GM18505 (cell line): ENCODE results near the gene CCR5.

Experiments
- ATAC-seq: cut with Tn5 transposase; IDR thresholded peaks from one replicate; pipeline ENCODE4 v1.9.1; 2021; ENCODE audit not compliant: unreplicated experiment
- POLR2A ChIP-seq: IDR thresholded peaks from 4 replicates; pipeline ENCODE4 v1.6.1; 2011; ENCODE audit warnings: borderline replicate concordance; ENCODE audit not compliant: insufficient read depth, insufficient read length; ENCODE audit errors: extremely low read depth

Gene CCR5

DNA sequence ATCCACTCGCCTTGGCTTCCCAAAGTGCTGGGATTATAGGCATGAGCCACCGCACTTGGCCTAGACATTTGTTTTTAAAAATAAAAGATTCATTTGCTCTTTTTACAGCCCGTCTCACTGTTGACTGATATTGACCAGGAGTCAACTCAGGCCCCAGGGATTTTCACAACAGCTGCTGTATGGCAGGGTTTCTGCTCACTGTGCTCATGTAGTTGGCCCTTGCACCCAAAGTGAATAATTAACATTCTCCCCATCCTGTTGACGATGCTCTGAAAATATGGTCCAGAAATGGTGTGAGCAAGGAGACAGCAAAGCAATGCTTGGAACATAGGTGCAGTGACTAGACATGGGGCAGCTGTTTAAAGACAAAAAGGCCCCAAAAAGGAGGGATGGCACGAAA, 2.9 kb upstream of the CCR5 start:
- ATAC-seq, result no peak
- no peak for TF ChIP-seq POLR2A

DNA sequence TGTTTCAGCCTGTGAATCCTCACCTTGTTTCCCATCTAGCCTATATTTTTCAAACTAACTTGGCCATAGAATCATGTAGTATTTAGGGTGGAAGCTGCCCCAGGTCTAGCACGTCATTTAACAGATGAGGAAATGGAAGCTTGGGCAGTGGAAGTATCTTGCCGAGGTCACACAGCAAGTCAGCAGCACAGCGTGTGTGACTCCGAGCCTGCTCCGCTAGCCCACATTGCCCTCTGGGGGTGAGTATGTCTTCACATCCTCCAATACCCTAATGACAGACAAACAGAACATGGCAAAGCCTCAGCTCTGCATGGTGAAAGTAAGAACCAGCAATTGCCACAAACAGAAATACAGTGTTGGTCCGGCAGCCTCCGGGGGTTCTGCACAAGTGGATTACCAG, 2.2 kb upstream of the CCR5 start:
- ATAC-seq, result no peak
- TF ChIP-seq POLR2A, result no peak

DNA sequence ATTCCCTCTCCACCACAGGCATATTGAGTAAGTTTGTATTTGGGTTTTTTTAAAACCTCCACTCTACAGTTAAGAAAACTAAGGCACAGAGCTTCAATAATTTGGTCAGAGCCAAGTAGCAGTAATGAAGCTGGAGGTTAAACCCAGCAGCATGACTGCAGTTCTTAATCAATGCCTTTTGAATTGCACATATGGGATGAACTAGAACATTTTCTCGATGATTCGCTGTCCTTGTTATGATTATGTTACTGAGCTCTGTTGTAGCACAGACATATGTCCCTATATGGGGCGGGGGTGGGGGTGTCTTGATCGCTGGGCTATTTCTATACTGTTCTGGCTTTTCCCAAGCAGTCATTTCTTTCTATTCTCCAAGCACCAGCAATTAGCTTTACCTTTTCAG, 1.6 kb upstream of the CCR5 start:
- TF ChIP-seq POLR2A, result no peak
- ATAC-seq, result no peak

DNA sequence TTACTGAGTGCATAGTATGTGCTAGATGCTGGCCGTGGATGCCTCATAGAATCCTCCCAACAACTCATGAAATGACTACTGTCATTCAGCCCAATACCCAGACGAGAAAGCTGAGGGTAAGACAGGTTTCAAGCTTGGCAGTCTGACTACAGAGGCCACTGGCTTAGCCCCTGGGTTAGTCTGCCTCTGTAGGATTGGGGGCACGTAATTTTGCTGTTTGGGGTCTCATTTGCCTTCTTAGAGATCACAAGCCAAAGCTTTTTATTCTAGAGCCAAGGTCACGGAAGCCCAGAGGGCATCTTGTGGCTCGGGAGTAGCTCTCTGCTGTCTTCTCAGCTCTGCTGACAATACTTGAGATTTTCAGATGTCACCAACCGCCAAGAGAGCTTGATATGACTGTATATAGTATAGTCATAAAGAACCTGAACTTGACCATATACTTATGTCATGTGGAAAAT, 1.0 kb upstream of the CCR5 start:
- no peak for TF ChIP-seq POLR2A
- peak; percentile 54 for ATAC-seq

DNA sequence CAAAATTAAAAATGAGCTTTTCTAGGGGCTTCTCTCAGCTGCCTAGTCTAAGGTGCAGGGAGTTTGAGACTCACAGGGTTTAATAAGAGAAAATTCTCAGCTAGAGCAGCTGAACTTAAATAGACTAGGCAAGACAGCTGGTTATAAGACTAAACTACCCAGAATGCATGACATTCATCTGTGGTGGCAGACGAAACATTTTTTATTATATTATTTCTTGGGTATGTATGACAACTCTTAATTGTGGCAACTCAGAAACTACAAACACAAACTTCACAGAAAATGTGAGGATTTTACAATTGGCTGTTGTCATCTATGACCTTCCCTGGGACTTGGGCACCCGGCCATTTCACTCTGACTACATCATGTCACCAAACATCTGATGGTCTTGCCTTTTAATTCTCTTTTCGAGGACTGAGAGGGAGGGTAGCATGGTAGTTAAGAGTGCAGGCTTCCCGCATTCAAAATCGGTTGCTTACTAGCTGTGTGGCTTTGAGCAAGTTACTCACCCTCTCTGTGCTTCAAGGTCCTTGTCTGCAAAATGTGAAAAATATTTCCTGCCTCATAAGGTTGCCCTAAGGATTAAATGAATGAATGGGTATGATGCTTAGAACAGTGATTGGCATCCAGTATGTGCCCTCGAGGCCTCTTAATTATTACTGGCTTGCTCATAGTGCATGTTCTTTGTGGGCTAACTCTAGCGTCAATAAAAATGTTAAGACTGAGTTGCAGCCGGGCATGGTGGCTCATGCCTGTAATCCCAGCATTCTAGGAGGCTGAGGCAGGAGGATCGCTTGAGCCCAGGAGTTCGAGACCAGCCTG, 984 bp downstream of the CCR5 start:
- no peak for TF ChIP-seq POLR2A
- ATAC-seq, result no peak

DNA sequence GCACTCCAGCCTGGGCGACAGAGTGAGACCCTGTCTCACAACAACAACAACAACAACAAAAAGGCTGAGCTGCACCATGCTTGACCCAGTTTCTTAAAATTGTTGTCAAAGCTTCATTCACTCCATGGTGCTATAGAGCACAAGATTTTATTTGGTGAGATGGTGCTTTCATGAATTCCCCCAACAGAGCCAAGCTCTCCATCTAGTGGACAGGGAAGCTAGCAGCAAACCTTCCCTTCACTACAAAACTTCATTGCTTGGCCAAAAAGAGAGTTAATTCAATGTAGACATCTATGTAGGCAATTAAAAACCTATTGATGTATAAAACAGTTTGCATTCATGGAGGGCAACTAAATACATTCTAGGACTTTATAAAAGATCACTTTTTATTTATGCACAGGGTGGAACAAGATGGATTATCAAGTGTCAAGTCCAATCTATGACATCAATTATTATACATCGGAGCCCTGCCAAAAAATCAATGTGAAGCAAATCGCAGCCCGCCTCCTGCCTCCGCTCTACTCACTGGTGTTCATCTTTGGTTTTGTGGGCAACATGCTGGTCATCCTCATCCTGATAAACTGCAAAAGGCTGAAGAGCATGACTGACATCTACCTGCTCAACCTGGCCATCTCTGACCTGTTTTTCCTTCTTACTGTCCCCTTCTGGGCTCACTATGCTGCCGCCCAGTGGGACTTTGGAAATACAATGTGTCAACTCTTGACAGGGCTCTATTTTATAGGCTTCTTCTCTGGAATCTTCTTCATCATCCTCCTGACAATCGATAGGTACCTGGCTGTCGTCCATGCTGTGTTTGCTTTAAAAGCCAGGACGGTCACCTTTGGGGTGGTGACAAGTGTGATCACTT, 2.0 kb downstream of the CCR5 start:
- ATAC-seq, result no peak
- TF ChIP-seq POLR2A, result no peak

DNA sequence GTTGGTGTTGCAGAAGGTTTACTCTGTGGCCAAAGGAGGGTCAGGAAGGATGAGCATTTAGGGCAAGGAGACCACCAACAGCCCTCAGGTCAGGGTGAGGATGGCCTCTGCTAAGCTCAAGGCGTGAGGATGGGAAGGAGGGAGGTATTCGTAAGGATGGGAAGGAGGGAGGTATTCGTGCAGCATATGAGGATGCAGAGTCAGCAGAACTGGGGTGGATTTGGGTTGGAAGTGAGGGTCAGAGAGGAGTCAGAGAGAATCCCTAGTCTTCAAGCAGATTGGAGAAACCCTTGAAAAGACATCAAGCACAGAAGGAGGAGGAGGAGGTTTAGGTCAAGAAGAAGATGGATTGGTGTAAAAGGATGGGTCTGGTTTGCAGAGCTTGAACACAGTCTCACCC, 4.0 kb downstream of the CCR5 start:
- no peak for ATAC-seq
- no peak for TF ChIP-seq POLR2A

DNA sequence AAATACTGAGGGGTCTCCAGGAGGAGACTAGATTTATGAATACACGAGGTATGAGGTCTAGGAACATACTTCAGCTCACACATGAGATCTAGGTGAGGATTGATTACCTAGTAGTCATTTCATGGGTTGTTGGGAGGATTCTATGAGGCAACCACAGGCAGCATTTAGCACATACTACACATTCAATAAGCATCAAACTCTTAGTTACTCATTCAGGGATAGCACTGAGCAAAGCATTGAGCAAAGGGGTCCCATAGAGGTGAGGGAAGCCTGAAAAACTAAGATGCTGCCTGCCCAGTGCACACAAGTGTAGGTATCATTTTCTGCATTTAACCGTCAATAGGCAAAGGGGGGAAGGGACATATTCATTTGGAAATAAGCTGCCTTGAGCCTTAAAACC, 4.5 kb downstream of the CCR5 start:
- ATAC-seq, result no peak
- no peak for TF ChIP-seq POLR2A

DNA sequence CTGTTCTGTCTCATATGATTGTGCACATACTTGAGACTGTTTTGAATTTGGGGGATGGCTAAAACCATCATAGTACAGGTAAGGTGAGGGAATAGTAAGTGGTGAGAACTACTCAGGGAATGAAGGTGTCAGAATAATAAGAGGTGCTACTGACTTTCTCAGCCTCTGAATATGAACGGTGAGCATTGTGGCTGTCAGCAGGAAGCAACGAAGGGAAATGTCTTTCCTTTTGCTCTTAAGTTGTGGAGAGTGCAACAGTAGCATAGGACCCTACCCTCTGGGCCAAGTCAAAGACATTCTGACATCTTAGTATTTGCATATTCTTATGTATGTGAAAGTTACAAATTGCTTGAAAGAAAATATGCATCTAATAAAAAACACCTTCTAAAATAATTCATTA, 5.1 kb downstream of the CCR5 start:
- ATAC-seq, result no peak
- no peak for TF ChIP-seq POLR2A

DNA sequence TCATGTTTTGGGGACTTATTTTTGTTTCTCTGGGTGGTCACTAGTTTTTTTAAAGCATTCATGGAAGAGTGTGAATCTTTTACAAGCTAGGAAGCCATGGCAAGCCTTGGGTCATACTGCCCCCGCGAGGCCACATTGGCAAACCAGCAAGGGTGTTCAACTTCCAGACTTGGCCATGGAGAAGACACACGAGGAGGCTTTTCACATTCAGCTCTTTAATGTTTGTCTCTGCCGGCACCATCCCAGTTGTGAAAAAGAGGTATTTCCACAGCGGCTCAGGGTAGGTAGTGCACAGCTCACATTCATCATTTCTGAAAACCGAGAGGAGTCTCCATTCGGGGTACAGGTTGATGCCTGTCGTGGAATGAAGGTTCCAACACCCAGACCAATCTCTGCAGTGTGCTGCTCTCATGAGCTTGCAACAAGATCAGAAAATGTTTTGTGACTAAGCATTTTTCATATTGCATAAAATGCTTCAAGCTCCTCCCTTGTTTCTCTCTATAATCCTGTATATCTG, 7.7 kb downstream of the CCR5 start:
- ATAC-seq, result no peak
- no peak for TF ChIP-seq POLR2A

DNA sequence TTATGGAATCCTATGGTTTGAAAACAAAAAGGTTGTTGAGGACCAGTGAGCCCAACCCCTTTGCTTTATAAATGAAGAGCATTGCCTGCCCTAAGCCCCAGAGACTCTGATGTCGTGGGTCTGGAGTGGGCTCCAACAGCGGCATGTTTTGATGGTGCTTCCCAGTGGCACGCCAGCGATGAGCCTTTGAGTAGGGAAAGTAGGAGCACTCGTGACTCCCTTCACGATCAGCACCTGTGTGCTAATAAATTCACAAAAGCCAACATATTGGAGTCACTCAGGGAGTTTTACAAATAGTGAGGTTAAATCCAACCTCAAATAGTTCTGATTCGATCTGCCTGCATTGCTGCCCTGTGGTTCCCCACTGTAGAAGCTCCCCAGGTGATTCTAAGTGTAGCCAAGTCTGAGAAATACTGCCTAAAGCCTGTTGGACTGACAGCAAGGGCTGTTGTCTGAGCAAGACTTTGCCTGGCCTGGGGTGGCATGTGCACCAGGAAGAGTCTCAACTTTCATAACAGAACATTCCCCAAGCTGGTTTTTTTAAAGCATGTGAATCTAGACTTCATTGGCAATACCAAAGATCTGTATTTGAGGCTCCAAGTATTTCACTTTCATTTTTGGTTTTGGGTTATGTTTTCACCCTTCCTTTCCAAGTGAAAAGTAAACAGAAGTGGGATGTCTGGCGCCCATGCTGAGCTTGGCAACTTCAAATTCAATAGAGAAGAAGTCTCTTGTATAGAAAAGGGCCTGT, 9.9 kb downstream of the CCR5 start:
- no peak for ATAC-seq

DNA sequence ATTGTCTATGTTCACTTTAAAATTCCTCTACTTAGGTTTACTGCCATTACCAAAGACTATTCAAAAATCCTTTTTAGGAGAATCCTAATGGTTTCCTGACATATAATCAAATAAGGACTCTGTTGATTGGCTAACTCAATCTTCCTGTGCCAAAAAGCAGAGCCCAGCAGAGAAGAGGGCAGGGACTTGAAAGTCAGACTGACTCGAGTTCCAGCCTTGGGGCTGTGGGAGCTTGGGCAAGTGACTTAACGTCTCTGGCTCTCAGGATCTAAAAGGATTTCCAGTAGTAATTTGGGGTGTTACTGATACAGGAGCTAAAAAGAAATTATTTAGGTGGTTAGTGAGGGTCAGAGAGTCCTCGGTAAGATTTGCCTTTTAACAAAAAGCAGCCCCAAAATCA, 10.9 kb downstream of the CCR5 start:
- no peak for TF ChIP-seq POLR2A
- no peak for ATAC-seq

More for the DNA sequence above, 9.9 kb downstream of the CCR5 start:
- no peak for TF ChIP-seq POLR2A
